ENCODE data around the gene PA2G4. TPM values are rescaled to one million over a fixed set of nuclear protein-coding genes. Genes with fewer than 3 reads are reported as not detected.

PA2G4 gene
- total RNA-seq, 1 experiment from 2014 or later, result 175 TPM

DNA sequence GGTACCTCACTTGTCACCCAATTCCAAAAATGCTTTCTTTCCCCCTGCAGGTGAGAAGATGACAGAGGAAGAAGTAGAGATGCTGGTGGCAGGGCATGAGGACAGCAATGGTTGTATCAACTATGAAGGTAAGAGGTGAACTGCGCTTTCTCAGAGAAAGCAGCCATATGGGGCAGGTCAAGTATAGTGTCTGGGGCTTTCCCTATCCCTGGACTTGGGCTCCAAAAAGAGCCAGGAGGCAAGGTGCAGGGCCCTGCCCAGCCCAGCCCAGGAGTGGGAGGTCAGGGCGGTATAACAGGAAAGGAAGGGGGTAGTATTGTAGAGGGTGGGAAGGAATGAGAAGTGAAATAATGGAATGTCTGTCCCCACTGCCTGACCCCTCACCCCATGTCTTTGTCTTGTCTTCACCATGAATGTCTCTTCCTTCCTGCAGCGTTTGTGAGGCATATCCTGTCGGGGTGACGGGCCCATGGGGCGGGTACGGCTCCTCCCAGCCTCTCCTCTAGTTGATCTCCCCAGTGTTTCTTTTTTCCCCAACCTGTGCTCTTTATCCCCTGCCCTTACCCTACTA lies 55.9 kb downstream of the PA2G4 start:
- Histone ChIP-seq H3K36me3 (ENCODE audit: control insufficient read depth, insufficient read depth, low read length) (peaks cover 2% of the 10 kb centered on the region; the same call in 1 of the 2 replicates), H3K9me3 (ENCODE audit: control insufficient read depth, insufficient read depth, low read depth, low read length) (no peaks in the 10 kb centered on the region), H3K4me1 (ENCODE audit: control insufficient read depth, insufficient read depth, low read length) (peaks cover 20% of the 10 kb centered on the region), H3K4me3 (ENCODE audit: low read depth in 2 of 2, low read length in 2 of 2) (peak overlapping the region; percentile 74 to 78), H3K27me3 (ENCODE audit: control insufficient read depth, insufficient read depth, low read length) (no peaks in the 10 kb centered on the region), H3K27ac (ENCODE audit: low read length) (peak overlapping the region; percentile 88)
- BruUV-seq (replicated peaks), result no TSS peak
- intact Hi-C loops (cut with micrococcal nuclease; ENCODE audit: unreplicated experiment), result no loop called here
- ATAC-seq, result no peak
- ChIA-PET POLR2A (no interaction called here), CTCF (no interaction called here)
- in situ Hi-C loops (cut with HindIII; ENCODE audit: low pct_unique_long_range_greater_than_20kb, low sequenced_read_pairs), result no loop called here
- TF ChIP-seq POLR2AphosphoS5 (IDR thresholded peaks at IDR 0.05; ENCODE audit: low read depth, low read length), result peak; percentile 46
- TF ChIP-seq, protein P1, sequence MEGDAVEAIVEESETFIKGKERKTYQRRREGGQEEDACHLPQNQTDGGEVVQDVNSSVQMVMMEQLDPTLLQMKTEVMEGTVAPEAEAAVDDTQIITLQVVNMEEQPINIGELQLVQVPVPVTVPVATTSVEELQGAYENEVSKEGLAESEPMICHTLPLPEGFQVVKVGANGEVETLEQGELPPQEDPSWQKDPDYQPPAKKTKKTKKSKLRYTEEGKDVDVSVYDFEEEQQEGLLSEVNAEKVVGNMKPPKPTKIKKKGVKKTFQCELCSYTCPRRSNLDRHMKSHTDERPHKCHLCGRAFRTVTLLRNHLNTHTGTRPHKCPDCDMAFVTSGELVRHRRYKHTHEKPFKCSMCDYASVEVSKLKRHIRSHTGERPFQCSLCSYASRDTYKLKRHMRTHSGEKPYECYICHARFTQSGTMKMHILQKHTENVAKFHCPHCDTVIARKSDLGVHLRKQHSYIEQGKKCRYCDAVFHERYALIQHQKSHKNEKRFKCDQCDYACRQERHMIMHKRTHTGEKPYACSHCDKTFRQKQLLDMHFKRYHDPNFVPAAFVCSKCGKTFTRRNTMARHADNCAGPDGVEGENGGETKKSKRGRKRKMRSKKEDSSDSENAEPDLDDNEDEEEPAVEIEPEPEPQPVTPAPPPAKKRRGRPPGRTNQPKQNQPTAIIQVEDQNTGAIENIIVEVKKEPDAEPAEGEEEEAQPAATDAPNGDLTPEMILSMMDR (IDR thresholded peaks at IDR 0.05), result no peak
- DNase-seq (ENCODE audit: low read depth, low spot score), result no peak

DNA sequence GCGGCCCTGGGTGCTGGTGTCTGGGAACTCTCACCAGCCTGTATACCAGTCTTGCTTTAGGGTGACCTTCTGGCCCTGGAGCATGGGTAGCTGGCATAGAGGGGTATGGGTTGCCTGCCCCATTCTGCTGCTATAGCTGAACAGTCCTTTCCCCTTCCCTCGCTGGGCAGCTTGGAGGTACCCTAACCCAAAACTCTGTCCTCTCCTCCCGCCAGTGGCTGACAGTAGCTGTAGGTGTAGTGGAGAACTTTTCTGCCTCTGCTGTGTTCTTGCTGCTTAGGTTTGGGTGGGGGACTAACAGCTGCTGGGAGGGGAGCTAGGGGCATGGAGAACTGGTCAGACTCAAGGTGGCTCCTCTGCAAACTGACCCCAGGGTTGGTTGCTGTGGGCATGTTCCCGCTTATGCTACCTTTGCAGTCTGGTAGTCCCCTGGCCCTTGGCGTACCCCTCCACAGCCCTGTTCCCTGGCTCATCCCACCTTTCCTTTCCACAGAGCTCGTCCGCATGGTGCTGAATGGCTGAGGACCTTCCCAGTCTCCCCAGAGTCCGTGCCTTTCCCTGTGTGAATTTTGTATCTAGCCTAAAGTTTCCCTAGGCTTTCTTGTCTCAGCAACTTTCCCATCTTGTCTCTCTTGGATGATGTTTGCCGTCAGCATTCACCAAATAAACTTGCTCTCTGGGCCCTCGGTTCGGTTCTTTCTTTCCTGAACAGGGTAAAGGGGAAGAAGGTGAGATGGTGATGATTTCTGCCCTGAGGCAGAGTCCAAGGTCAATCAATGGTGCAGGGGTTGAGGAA lies 56.7 kb downstream of the PA2G4 start:
- peak overlapping the region; percentile 35; the same call in 1 of the 2 replicates for H3K27ac ChIP-seq (ENCODE audit: low read length)
- in situ Hi-C loops (cut with HindIII; ENCODE audit: low pct_unique_long_range_greater_than_20kb, low sequenced_read_pairs), result no loop called here
- H3K4me3 ChIP-seq (ENCODE audit: low read depth in 2 of 2, low read length in 2 of 2), result peak overlapping the region; percentile 74 to 78; a peak in 3 of 4 replicates
- no peaks in the 10 kb centered on the region for H3K9me3 ChIP-seq (ENCODE audit: control insufficient read depth, insufficient read depth, low read depth, low read length)
- POLR2A ChIA-PET, result no interaction called here
- TF ChIP-seq TCF7L2 (IDR thresholded peaks at IDR 0.05; ENCODE audit: low read depth, low read length), result no peak
- TF ChIP-seq, protein P1 (IDR thresholded peaks at IDR 0.05), result no peak
- TF ChIP-seq POLR2AphosphoS5 (IDR thresholded peaks at IDR 0.05; ENCODE audit: low read depth, low read length), result no peak; the same call in 1 of the 2 replicates
- TF ChIP-seq, protein P2, sequence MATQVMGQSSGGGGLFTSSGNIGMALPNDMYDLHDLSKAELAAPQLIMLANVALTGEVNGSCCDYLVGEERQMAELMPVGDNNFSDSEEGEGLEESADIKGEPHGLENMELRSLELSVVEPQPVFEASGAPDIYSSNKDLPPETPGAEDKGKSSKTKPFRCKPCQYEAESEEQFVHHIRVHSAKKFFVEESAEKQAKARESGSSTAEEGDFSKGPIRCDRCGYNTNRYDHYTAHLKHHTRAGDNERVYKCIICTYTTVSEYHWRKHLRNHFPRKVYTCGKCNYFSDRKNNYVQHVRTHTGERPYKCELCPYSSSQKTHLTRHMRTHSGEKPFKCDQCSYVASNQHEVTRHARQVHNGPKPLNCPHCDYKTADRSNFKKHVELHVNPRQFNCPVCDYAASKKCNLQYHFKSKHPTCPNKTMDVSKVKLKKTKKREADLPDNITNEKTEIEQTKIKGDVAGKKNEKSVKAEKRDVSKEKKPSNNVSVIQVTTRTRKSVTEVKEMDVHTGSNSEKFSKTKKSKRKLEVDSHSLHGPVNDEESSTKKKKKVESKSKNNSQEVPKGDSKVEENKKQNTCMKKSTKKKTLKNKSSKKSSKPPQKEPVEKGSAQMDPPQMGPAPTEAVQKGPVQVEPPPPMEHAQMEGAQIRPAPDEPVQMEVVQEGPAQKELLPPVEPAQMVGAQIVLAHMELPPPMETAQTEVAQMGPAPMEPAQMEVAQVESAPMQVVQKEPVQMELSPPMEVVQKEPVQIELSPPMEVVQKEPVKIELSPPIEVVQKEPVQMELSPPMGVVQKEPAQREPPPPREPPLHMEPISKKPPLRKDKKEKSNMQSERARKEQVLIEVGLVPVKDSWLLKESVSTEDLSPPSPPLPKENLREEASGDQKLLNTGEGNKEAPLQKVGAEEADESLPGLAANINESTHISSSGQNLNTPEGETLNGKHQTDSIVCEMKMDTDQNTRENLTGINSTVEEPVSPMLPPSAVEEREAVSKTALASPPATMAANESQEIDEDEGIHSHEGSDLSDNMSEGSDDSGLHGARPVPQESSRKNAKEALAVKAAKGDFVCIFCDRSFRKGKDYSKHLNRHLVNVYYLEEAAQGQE (IDR thresholded peaks at IDR 0.05; ENCODE audit: insufficient read depth in 1 of 2, low read depth in 2 of 2, low read length in 1 of 2), result no peak
- TF ChIP-seq SIN3A (IDR thresholded peaks at IDR 0.05; ENCODE audit: borderline replicate concordance, insufficient read depth, low read depth, low read length), result no peak
- peaks cover 2% of the 10 kb centered on the region; the same call in 1 of the 2 replicates for H3K36me3 ChIP-seq (ENCODE audit: control insufficient read depth, insufficient read depth, low read length)
- intact Hi-C loops (cut with micrococcal nuclease; ENCODE audit: unreplicated experiment), result no loop called here
- CTCF ChIA-PET, result interaction anchor here (0.5 to 1.3 kb wide), 2 partner anchors 43 to 72 kb away, joined by 3 to 5 read pairs; partner anchors contain the start of gene ZC3H10
- peaks cover 20% of the 10 kb centered on the region for H3K4me1 ChIP-seq (ENCODE audit: control insufficient read depth, insufficient read depth, low read length)
- no peak for DNase-seq (ENCODE audit: low read depth, low spot score)
- BruUV-seq (replicated peaks), result no TSS peak
- H3K27me3 ChIP-seq (ENCODE audit: control insufficient read depth, insufficient read depth, low read length), result no peaks in the 10 kb centered on the region
- no peak for ATAC-seq
